ENCODE data around the gene PDZD7. TPM values are rescaled to one million over a fixed set of nuclear protein-coding genes. Genes with fewer than 3 reads are reported as not detected.

PDZD7 gene
- total RNA-seq, 1 experiment from 2014 or later: 6.1 TPM

DNA sequence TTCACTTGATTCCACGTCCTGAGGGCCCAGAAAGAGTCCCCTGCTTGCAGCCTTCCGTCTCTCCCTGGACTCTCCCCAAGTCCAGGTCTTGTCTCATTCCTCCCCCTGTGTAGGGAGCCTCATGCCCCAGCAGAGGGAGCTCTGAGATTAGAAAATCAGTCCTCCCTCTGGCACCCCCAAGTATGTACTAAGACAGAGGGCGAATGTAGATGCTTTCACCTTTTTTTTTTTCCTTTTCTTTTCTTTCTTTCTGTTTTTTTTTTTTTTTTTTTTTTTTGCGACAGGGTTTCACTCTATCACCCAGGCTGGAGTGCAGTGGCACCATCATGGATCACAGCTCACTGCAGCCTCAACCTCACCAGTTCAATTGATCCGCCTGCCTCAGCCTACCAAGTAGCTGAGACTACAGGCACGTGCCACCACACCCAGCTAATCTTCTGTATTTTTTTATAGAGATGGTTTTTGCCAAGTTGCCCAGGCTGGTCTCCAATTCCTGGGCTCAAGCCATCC is 10.4 kb upstream of the PDZD7 start:
- H3K4me1 ChIP-seq (ENCODE audit: control insufficient read depth in 1 of 2, insufficient read depth in 2 of 2, low read length in 2 of 2): peaks cover 26 to 33% of the 10 kb centered on the region in 2 experiments
- TF ChIP-seq, protein P1, sequence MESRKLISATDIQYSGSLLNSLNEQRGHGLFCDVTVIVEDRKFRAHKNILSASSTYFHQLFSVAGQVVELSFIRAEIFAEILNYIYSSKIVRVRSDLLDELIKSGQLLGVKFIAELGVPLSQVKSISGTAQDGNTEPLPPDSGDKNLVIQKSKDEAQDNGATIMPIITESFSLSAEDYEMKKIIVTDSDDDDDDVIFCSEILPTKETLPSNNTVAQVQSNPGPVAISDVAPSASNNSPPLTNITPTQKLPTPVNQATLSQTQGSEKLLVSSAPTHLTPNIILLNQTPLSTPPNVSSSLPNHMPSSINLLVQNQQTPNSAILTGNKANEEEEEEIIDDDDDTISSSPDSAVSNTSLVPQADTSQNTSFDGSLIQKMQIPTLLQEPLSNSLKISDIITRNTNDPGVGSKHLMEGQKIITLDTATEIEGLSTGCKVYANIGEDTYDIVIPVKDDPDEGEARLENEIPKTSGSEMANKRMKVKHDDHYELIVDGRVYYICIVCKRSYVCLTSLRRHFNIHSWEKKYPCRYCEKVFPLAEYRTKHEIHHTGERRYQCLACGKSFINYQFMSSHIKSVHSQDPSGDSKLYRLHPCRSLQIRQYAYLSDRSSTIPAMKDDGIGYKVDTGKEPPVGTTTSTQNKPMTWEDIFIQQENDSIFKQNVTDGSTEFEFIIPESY (IDR thresholded peaks at IDR 0.05; ENCODE audit: extremely low read depth, insufficient replicate concordance, low read length): no peak
- TF ChIP-seq TCF7L2 (IDR thresholded peaks at IDR 0.05; ENCODE audit: borderline replicate concordance, extremely low read depth, insufficient read depth, insufficient read length): no peak
- TF ChIP-seq ZFX (IDR thresholded peaks at IDR 0.05): no peak
- TF ChIP-seq YY1 (IDR thresholded peaks at IDR 0.05; ENCODE audit: extremely low read depth, insufficient replicate concordance, low read depth, low read length): peak; percentile 48
- TF ChIP-seq SIN3A (IDR thresholded peaks at IDR 0.05; ENCODE audit: low read depth): no peak
- TF ChIP-seq, protein P2, sequence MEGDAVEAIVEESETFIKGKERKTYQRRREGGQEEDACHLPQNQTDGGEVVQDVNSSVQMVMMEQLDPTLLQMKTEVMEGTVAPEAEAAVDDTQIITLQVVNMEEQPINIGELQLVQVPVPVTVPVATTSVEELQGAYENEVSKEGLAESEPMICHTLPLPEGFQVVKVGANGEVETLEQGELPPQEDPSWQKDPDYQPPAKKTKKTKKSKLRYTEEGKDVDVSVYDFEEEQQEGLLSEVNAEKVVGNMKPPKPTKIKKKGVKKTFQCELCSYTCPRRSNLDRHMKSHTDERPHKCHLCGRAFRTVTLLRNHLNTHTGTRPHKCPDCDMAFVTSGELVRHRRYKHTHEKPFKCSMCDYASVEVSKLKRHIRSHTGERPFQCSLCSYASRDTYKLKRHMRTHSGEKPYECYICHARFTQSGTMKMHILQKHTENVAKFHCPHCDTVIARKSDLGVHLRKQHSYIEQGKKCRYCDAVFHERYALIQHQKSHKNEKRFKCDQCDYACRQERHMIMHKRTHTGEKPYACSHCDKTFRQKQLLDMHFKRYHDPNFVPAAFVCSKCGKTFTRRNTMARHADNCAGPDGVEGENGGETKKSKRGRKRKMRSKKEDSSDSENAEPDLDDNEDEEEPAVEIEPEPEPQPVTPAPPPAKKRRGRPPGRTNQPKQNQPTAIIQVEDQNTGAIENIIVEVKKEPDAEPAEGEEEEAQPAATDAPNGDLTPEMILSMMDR (IDR thresholded peaks at IDR 0.05 in 2 of 3, conservative IDR thresholded peaks at IDR 0.05 in 1 of 3; ENCODE audit: borderline replicate concordance in 1 of 3, insufficient read depth in 1 of 3, low read depth in 2 of 3, low read length in 2 of 3): peak in 2 of 3 experiments; percentile 96; a peak in 4 of 6 replicates
- TF ChIP-seq SRF (IDR thresholded peaks at IDR 0.05; ENCODE audit: low read depth): no peak
- TF ChIP-seq EZH2 (IDR thresholded peaks at IDR 0.05): no peak
- TF ChIP-seq POLR2AphosphoS5 (IDR thresholded peaks at IDR 0.05; ENCODE audit: low read depth, low read length): peak; percentile 56
- TF ChIP-seq EGR1 (IDR thresholded peaks at IDR 0.05; ENCODE audit: low read depth): no peak
- TF ChIP-seq FOSL1 (IDR thresholded peaks at IDR 0.05; ENCODE audit: low read depth): no peak
- H4K20me1 ChIP-seq (ENCODE audit: insufficient read depth): no peaks in the 10 kb centered on the region
- H2AFZ ChIP-seq (ENCODE audit: low read depth, low read length, poor library complexity, severe bottlenecking): no peak overlapping the region
- no peaks in the 10 kb centered on the region for H3K9me2 ChIP-seq (ENCODE audit: insufficient read depth)
- ATAC-seq: peak; percentile 68
- RAD21 ChIA-PET (ENCODE audit: low non-redundant PET in 1 of 2, low total read pairs in 2 of 2, uncharacterized antibody in 2 of 2, unreplicated experiment in 2 of 2): interaction anchor here (0.5 to 3.3 kb wide), 16 partner anchors 9 to 745 kb away, joined by 3 to 23 read pairs (median 4); no protein-coding TSS in a partner anchor
- peak overlapping the region; percentile 84 for H3K27ac ChIP-seq (ENCODE audit: low read depth, low read length)
- POLR2A ChIA-PET: interaction anchor here (0.7 to 2.5 kb wide), 4 partner anchors 20 to 101 kb away, joined by 4 to 12 read pairs (median 6); partner anchors contain the start of genes KAZALD1 and TLX1
- H3K27me3 ChIP-seq (ENCODE audit: insufficient read depth, low read length): no peaks in the 10 kb centered on the region
- no peak overlapping the region for H3K4me3 ChIP-seq (replicated peaks in 1 of 2; ENCODE audit: low read depth in 1 of 2, low read length in 2 of 2)
- BruUV-seq (replicated peaks): no TSS peak
- DNase-seq (ENCODE audit: low read depth, low spot score): peak; percentile 85
- peaks cover 15% of the 10 kb centered on the region; the same call in 1 of the 2 replicates for H3K79me2 ChIP-seq (ENCODE audit: insufficient read depth, low read length)
- H3K9ac ChIP-seq (ENCODE audit: low read length): peak overlapping the region; percentile 77
- intact Hi-C loops (cut with micrococcal nuclease): loop anchor here (1.0 to 2.0 kb wide), 3 partner anchors 25 to 171 kb away; no protein-coding TSS in a partner anchor
- peaks cover 10 to 25% of the 10 kb centered on the region in 2 experiments for H3K36me3 ChIP-seq (ENCODE audit: control insufficient read depth in 1 of 2, insufficient read depth in 2 of 2, low read length in 2 of 2)
- peak overlapping the region; percentile 82 for H3K4me2 ChIP-seq (ENCODE audit: low read length)
- no peaks in the 10 kb centered on the region for H3K9me3 ChIP-seq (ENCODE audit: control insufficient read depth in 1 of 2, insufficient read depth in 1 of 2, low read depth in 1 of 2, low read length in 2 of 2)
- CTCF ChIA-PET: interaction anchor here (0.7 to 5.4 kb wide), 25 partner anchors 10 to 996 kb away, joined by 3 to 118 read pairs (median 7); partner anchors contain the start of genes KAZALD1, PDZD7 and SFXN3
